Brain pericyte (primary cell): Measurements from ENCODE around the gene ZNF670.
"Not testable (repeated sequence)": the region's sequence is repeated elsewhere in the genome, so short reads cannot be mapped to it uniquely, and the experiment has no call there.

Experiments
- DNase-seq: peaks from one replicate; pipeline ENCODE4 v3.0.0-alpha.2; 2012; ENCODE audit warnings: low read depth, low spot score

ZNF670 gene

DNA sequence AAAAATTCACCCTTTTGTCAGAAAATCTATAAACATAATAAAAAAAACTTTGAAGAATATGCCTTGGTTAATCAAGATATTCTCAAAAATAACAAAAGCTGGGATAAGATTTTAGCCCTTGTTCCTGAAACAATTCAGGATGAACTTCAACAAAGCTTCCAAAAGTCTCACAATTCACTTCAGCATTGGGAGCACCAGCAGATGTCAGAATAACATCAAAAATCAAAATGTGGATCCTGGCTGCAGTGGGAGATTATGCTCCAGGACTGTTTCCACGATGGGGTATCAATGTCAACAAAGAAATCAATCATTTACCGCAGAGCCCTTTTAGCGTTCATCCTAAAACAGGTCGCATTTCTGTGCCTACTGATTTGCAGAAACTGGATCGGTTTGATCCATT is 35.2 kb downstream of the ZNF670 start:
- no peak for DNase-seq

GRCh38 chr1:247037511-247038320 is 40.9 kb downstream of the ZNF670 start:
- no peak for DNase-seq

- DNase-seq = not testable (repeated sequence)
Observed at GRCh38 chr1:247032306-247032705, 46.3 kb downstream of the ZNF670 start.
